Stimulated activated naive CD8-positive, alpha-beta T cell treated with anti-CD3 and anti-CD28 coated beads, Interleukin-15, Interleukin-2, amounts not matched to agents 100 ng/mL and 50 ng/mL, for 24 hours (primary cell): ENCODE data around the gene SENP2.
A peak's percentile ranks its signal among the peaks of the same experiment; 100 is the strongest.
"Not testable (repeated sequence)": the region's sequence is repeated elsewhere in the genome, so short reads cannot be mapped to it uniquely, and the experiment has no call there.

Experiments used
- H3K27ac Mint-ChIP-seq: one replicate; pipeline ENCODE4 v1.8.0; 2021; ENCODE audit warnings: mild to moderate bottlenecking, mixed read lengths
- H3K27me3 Mint-ChIP-seq: one replicate; pipeline ENCODE4 v1.8.0; 2021; ENCODE audit warnings: mixed read lengths
- H3K36me3 Mint-ChIP-seq: one replicate; pipeline ENCODE4 v1.8.0; 2021; ENCODE audit warnings: low read depth, mixed read lengths
- H3K4me1 Mint-ChIP-seq: one replicate; pipeline ENCODE4 v1.8.0; 2021; ENCODE audit warnings: low read depth, mixed read lengths
- H3K4me3 Mint-ChIP-seq: one replicate; pipeline ENCODE4 v1.8.0; 2021; ENCODE audit warnings: mild to moderate bottlenecking, mixed read lengths
- H3K9me3 Mint-ChIP-seq: one replicate; pipeline ENCODE4 v1.8.0; 2021; ENCODE audit warnings: mixed read lengths

The SENP2 gene

DNA sequence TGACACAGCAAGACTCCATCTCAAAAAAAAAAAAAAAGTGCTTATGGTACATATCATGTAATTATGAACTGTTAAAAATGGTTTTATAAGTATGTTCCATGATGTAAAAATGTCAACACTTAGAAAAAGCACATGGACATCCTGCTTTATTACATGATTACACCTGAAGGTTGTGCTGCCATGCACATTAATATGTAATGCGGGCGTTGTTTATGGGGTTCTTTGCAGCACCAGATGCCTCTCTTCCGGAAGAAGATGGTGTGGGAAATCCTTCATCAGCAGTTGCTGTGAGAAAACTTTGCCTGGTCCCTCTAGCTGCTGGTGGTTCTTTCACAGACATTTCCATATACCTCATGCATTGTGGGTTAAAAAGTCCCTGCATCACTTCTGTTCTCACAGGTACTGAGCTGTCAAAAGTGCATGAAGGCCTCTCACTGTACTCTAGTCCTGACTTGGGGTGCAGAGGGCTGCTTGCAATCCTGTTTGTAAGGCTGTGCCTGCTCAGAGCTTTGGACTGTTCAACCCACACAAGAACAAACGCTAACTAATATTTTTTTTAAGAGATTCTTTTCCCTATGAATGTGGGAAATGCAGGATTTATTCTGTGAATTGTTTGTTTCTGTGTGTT is 43.6 kb downstream of the SENP2 start:
- Mint-ChIP-seq H3K4me1 (peaks cover 10% of the 10 kb centered on the region), H3K27me3 (no peaks in the 10 kb centered on the region), H3K36me3 (peaks cover 31% of the 10 kb centered on the region), H3K4me3 (no peak overlapping the region), H3K9me3 (no peaks in the 10 kb centered on the region), H3K27ac (no peak overlapping the region)

DNA sequence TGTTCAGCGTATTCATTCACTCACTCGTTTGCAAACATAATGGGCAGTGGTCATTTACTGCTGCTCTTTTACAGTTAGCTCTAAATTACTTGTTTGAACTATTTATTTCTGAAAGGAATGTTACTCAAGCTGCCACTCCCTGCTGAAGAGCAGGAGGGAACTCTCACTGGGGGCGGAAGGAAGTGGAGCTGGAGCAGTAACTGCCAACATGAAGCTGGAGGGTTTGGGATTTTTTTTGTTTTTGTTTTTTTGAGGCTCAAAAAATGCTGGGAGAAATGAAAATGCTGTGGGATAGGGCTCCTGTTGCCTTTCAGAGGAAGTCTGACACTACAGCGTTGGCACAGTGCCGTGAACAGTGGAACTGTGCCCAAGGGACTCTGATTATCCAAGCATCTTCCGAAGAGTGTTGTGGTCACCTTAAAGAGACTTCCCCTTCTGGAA is 44.1 kb downstream of the SENP2 start:
- Mint-ChIP-seq H3K9me3 (no peaks in the 10 kb centered on the region), H3K27ac (peak overlapping the region; percentile 21), H3K36me3 (peaks cover 27% of the 10 kb centered on the region), H3K4me1 (peaks cover 12% of the 10 kb centered on the region), H3K27me3 (no peaks in the 10 kb centered on the region), H3K4me3 (no peak overlapping the region)

DNA sequence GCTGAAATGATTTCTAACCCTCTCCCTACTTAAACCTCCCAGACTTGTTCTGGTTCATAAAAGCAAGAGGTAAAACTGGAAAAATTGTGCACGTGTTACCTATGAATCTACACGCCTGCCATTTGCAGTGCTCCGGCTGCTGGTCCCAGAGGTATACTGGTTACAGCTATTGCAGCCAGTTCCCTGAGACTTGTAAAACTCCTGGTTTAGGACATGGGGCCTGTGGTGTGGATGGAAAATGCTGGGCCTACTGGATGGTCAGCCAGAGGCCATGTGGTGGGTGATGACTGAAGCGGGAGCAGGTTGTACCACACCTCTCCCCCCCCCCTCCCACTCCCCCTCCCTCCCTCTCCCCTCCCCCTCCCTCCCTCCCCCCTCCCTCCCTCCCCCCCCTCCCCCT is 45.0 kb downstream of the SENP2 start:
- H3K27ac Mint-ChIP-seq, result no peak overlapping the region

DNA sequence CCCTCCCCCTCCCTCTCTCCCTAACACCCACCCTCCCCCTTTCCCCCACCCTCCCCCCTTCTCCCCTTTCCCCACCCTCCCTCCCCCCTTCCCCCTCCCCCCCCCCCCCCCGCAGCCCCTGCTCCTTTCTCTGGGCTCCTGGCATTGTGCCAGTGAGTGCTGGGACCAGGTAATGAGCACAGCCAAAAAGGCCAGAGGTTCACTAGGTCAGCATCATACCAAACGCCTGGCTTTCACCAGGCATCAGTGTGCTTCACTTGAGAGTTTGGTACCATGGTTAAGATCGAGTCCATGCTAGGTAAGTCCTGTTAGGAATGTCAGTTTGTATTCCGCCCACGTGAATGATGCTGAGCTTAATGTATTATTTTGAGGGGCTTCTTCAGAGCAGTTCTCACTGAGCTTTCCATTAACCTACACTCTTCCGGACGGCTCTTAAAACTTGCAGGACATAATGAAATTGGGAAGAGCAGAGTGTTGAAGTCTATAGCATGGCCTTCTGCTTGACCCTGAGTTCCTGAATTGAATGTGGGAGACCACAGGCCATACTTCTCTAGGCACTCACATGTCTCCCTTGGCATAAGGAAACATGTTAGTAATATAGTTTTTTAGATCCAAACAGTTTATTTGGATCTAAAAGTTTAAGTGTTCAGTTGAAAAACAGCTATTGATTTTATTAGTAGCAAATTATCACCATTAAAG is 45.6 kb downstream of the SENP2 start:
- Mint-ChIP-seq H3K4me1 (peaks cover 16% of the 10 kb centered on the region), H3K36me3 (peaks cover 14% of the 10 kb centered on the region), H3K4me3 (no peak overlapping the region), H3K27ac (no peak overlapping the region), H3K9me3 (no peaks in the 10 kb centered on the region), H3K27me3 (no peaks in the 10 kb centered on the region)

More for the DNA sequence above, 45.0 kb downstream of the SENP2 start:
- Mint-ChIP-seq H3K4me1 (peaks cover 16% of the 10 kb centered on the region), H3K27me3 (no peaks in the 10 kb centered on the region), H3K9me3 (no peaks in the 10 kb centered on the region), H3K4me3 (no peak overlapping the region), H3K36me3 (peaks cover 18% of the 10 kb centered on the region)

DNA sequence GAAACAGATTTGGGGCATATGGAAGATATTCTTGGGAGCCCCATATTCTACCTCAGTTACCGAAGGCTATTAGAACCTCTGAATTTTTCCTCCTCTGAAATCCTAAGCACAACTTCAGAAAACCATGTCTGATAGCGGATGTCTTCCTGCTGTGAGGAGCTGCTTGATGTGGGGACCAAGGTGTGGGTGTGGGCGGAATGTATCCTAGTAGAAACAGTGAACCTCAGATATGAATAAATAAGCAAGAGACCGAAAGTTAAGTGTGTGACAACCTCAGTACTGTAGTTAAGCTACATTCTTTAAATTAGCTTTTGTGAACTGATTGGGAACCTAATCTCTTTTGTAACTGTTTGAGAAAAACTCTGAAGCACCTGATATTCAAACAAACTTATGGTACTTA is 46.9 kb downstream of the SENP2 start:
- Mint-ChIP-seq H3K9me3 (no peaks in the 10 kb centered on the region), H3K27ac (no peak overlapping the region), H3K27me3 (no peaks in the 10 kb centered on the region), H3K4me3 (no peak overlapping the region), H3K4me1 (peaks cover 16% of the 10 kb centered on the region), H3K36me3 (peaks cover 6% of the 10 kb centered on the region)

DNA sequence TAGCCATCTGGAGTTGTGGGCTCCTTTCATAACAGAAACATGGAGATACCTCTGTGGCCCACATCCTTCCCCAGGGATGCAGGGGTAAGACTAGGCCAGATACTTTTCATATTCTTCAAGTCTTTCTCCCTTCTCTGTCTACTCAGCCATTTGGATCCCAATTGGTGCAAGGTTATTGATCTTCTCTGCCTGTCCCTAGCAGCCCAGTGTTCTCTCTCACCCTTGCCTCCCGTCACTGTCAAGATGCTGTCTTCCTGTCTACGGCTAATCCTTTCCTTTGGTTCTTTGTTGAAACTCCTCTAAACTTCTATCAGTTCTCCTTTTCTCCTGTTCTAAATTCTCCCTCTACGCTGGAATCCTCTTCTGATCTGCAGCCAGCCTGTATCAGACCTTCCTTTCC is 51.3 kb downstream of the SENP2 start:
- H3K4me3 Mint-ChIP-seq, result no peak overlapping the region
- no peak overlapping the region for H3K27ac Mint-ChIP-seq
- H3K4me1 Mint-ChIP-seq, result peaks cover 16% of the 10 kb centered on the region
- H3K9me3 Mint-ChIP-seq, result no peaks in the 10 kb centered on the region
- no peaks in the 10 kb centered on the region for H3K27me3 Mint-ChIP-seq
- no peaks in the 10 kb centered on the region for H3K36me3 Mint-ChIP-seq

DNA sequence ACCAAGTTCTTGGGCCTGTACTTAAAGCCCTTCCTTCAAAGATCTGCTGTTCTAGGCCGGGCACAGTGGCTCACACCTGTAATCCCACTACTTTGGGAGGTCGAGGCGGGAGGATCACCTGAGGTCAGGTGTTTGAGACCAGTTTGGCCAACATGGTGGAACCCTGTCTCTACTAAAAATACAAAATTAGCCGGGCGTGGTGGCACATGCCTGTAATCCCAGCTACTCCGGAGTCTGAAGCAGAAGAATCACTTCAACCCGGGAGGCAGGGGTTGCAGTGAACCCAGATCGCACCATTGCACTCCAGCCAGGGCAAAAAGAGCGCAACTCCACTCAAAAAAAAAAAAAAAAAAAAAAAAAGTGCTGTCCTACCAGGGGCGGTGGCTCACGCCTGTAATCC is 52.6 kb downstream of the SENP2 start:
- H3K27ac Mint-ChIP-seq, H3K9me3 Mint-ChIP-seq, H3K4me3 Mint-ChIP-seq, H3K27me3 Mint-ChIP-seq, H3K36me3 Mint-ChIP-seq, H3K4me1 Mint-ChIP-seq: not testable (repeated sequence)

DNA sequence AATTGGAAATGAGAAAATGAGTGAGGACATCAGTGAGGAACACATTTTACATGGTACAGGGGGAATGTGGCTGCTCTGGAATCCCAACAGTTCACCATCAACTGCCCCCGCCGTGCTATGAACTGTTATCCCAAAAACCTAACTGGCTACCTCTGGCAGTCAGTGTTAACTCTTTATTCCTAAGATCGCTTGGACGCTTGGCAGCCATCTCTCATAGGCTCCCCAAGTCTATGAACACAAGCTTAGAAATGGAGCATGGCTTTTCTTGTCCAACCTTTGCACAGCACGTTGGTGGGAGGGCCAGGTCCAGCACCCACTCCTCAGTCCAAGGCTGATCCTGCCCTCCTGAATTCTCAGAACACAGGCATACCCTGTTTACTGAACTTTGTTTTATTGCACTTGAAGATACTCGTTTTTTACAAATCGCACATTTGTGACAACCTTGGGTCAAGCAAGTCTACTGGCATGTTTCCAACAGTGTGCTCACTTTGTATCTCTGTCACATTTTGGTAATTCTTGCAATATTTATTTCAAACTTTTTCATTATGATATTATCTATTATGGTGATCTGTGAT is 53.6 kb downstream of the SENP2 start:
- H3K4me1 Mint-ChIP-seq, result peaks cover 7% of the 10 kb centered on the region
- no peaks in the 10 kb centered on the region for H3K27me3 Mint-ChIP-seq
- no peaks in the 10 kb centered on the region for H3K36me3 Mint-ChIP-seq
- H3K9me3 Mint-ChIP-seq, result no peaks in the 10 kb centered on the region
- H3K27ac Mint-ChIP-seq, result no peak overlapping the region
- H3K4me3 Mint-ChIP-seq, result no peak overlapping the region

DNA sequence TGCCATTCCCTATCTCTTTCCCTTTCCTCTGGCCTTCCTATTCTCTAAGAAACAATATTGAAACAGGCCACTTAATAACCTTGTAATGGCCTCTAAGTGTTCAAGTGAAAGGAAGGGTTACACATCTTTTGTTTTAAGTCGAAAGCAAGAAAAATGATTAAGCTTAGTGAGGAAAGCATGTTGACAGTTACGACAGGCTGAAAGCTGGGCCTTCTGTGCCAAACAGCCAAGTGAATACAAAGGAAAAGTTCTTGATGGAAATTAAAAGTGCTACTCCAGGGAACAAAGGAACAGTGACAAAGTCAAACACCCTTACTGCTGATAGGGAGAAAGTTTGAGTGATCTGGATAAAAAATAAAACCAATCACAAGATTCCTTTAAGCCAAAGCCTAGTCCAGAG is 54.2 kb downstream of the SENP2 start:
- Mint-ChIP-seq H3K4me1 (peaks cover 3% of the 10 kb centered on the region), H3K9me3 (no peaks in the 10 kb centered on the region), H3K27ac (no peak overlapping the region), H3K27me3 (no peaks in the 10 kb centered on the region), H3K4me3 (no peak overlapping the region), H3K36me3 (no peaks in the 10 kb centered on the region)

DNA sequence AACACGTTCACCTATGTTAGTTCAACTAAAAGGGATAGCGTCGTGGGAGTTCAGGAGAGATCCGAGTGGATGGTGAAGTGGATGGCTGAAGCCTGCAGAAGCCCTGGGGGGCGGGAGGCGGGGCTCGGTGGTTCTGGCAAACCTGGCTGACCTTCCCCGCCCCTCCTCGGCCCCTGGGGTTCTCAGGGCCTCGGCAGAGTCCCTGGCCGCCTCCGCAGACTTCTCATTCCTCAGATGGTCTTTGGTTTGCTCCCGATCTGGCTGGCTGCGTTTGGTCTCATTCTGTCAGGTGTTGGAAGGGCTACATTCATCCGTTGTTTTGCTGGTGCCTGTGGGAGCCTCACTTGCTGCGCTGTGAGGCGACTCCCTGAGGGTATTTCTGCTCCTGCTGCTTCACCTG is 59.1 kb downstream of the SENP2 start:
- H3K36me3 Mint-ChIP-seq, H3K4me1 Mint-ChIP-seq, H3K27ac Mint-ChIP-seq, H3K9me3 Mint-ChIP-seq, H3K4me3 Mint-ChIP-seq, H3K27me3 Mint-ChIP-seq: not testable (repeated sequence)

DNA sequence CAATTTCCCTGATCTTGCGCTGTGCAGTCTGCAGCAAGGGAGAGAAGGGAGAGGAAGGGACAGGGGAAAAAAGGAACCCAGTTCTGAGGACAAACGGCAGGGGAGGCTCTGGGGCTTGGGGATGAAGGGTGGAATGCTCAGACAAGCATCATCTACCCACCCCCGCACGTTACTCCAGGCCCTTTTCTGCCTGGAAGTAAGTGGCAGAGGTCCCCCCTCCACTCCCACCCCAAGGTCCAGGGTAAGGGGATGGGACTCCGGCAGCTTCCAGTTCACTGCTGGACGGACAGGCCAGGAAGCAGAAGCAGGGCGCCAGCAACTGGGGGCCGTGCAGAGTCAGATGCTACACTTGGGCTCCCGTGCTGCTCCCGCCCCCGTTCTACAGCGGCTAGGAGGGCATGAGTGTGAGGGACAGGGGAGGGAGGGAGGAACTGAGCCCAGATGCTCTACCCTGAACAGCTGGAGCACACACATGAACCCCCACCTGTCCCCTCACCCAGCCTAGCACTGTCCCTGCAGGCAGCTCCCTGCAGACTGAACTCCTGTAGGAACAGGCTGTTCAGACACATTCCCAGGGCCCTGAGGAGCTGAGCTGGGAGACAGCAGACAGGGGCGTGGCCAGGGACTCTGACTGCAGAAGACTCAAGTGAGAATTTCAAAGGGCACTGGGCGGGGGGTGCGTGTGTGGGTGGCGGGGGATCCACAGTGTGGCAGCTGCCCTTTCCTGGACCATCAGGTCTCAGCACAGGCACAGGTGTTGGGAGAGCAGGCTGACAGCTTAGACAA is 59.7 kb downstream of the SENP2 start:
- no peak overlapping the region for H3K4me3 Mint-ChIP-seq
- no peak overlapping the region for H3K27ac Mint-ChIP-seq
- no peaks in the 10 kb centered on the region for H3K4me1 Mint-ChIP-seq
- H3K9me3 Mint-ChIP-seq, result no peaks in the 10 kb centered on the region
- H3K36me3 Mint-ChIP-seq, result no peaks in the 10 kb centered on the region
- H3K27me3 Mint-ChIP-seq, result peaks cover 2% of the 10 kb centered on the region

DNA sequence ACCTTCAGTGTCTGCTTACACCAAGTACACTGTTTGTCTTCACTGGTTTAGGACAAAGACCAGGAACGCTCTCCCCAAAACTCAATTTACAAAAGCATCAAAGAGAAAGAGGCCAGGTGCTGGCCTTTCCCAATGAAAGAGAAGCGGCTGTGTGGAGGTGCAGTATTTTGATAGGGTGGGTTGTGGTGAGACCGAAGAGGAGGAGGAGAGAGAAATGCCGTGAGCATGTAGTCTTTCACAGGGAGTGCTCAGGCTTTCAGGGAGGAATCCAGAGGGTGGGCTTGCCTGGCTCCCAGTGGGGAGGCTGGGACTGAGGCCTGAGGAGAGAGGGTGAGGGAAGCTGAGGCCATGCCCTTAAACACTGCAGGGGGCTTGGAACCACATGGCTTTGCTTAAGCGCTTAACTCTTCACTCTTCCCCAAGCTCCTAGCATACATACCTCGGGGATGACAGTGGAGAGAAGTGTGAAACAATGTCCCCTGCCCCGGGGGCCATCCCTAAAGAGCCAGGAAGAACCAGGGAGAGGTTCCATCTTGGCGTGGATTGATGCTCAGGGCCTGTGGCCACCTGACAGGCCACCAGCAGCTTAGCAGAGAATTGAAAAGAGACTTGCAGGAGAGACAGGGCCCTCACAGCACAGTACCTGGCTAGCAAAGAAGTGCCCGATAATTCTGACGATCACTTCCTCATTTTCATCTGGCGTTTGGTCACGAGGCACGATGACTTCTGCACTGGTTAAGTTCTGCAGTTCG is 60.5 kb downstream of the SENP2 start:
- Mint-ChIP-seq H3K9me3 (no peaks in the 10 kb centered on the region), H3K36me3 (no peaks in the 10 kb centered on the region), H3K27ac (no peak overlapping the region), H3K27me3 (peaks cover 2% of the 10 kb centered on the region), H3K4me3 (no peak overlapping the region), H3K4me1 (no peaks in the 10 kb centered on the region)

DNA sequence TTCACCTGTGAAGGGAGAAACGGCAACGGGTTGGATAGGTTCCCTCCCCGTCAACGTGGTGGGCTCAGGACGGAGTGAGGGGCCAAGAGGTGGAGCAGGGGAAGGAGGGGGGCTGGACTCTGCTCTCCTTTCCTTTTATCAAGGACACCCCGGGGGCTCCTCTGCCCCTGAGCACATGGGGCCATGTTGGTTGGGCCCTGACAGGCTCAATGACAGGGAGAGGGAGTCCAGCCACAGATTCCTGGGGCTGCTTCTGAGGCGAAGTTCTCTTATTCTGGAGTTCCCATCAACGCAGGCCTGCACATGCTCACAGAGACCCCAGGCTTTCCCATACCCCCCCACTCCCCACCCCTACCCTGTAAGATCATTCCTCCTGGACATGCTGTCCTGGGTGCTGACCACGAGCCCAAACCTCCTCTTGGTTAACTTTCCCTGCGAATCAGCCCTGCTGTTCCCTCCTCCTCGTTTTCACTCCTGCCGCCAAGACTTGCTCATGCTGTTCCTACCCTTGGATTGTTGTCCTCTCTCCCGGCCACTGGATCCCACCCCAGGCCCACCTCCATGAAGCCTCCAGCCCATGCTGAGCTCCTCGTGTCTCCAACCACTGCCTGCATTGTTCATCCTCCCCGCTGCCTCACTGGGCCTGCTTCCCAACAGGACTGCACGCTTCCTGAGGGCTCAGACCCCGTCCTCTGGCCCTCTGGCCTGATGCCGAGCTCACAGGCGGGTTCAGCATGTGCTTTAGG is 61.2 kb downstream of the SENP2 start:
- peaks cover 2% of the 10 kb centered on the region for H3K27me3 Mint-ChIP-seq
- H3K36me3 Mint-ChIP-seq, result no peaks in the 10 kb centered on the region
- no peak overlapping the region for H3K27ac Mint-ChIP-seq
- H3K9me3 Mint-ChIP-seq, result no peaks in the 10 kb centered on the region
- H3K4me3 Mint-ChIP-seq, result no peak overlapping the region
- H3K4me1 Mint-ChIP-seq, result no peaks in the 10 kb centered on the region

DNA sequence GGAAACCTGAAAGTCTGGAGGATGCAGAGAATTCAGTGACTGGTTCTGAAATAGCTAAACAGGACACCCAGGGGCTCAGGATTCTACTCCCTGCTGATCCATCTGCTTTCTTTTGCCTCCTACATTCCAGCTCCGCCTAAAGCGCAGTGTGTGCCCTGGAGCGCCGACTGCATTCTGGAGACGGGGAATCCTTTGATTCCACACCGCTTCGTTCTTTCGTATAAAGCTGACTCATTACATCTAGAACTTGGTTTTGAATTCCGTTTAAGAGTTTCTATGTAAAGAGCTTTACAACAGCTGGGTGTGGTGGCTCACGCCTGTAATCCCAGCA is 61.8 kb downstream of the SENP2 start:
- Mint-ChIP-seq H3K4me1 (no peaks in the 10 kb centered on the region), H3K4me3 (no peak overlapping the region), H3K27me3 (peaks cover 2% of the 10 kb centered on the region)

More for the DNA sequence above, 61.8 kb downstream of the SENP2 start:
- Mint-ChIP-seq H3K27ac (no peak overlapping the region), H3K36me3 (no peaks in the 10 kb centered on the region), H3K9me3 (no peaks in the 10 kb centered on the region)
